K562 (cell line): ENCODE data around the gene UGT1A9. TPM values are rescaled to one million over a fixed set of nuclear protein-coding genes. Genes with fewer than 3 reads are reported as not detected.

Experiments used
- ATAC-seq: fragments of 200-7000 bp; cut with Tn5 transposase; 3 replicates; pipeline ENCODE4 v1.9.1; 2020; ENCODE audit warnings: moderate library complexity
- BruUV-seq: library from RNA; stranded (reverse); fragments of 400-500 nt; replicated peaks from 2 replicates; lab custom pipeline; 2021; lab: Mats Ljungman, UMichigan
- CTCF ChIA-PET: fragments of 300-600 bp; formaldehyde crosslinking; extraction: SDS; loops from one replicate; lab custom pipeline; 2021; ENCODE audit warnings: low intra/inter-chr PET ratio; lab: Yijun Ruan, JAX
- POLR2A ChIA-PET: fragments of 300-600, 350-650 bp; sonication (Branson Sonifier 250); formaldehyde crosslinking; extraction: SDS; loops from one replicate; lab custom pipeline; 2021; ENCODE audit warnings: antibody characterized with exemption, inconsistent platforms; lab: Yijun Ruan, JAX
- DNase-seq, 4 experiments: peaks; one replicate each; pipeline versions ENCODE4 v3.0.0 to v3.0.0-alpha.2; 2011 to 2018; ENCODE audit warnings: low spot score in 3 of 4, mixed read lengths in 3 of 4; ENCODE audit errors: extremely low read depth in 1 of 4
- FAIRE-seq: peaks from 2 replicates; lab custom pipeline; 2011; peaks lifted over from hg19 to GRCh38; lab: Jason Lieb, UNC
- H2AFZ ChIP-seq: 2 replicates; pipeline ENCODE4 v1.6.0; 2011; ENCODE audit warnings: low read depth, low read length, control low read depth, inconsistent platforms
- H3K27ac ChIP-seq: fragments of 200-600 bp; 3 replicates; pipeline ENCODE4 v1.8.0; 2011; ENCODE audit warnings: low read depth, mild to moderate bottlenecking, control low read depth, inconsistent platforms, low read length, moderate library complexity, mixed read lengths; ENCODE audit errors: extremely low read depth
- H3K27me3 ChIP-seq, 2 experiments: fragments of 300-600 bp in 1 of 2; 2 replicates in 1 of 2; 3 replicates in 1 of 2; pipeline versions ENCODE4 v1.6.0 to v1.8.0; 2011; ENCODE audit warnings: inconsistent platforms in 2 of 2, low read length in 2 of 2, mild to moderate bottlenecking in 1 of 2, mixed read lengths in 1 of 2, moderate library complexity in 1 of 2; ENCODE audit not compliant: control insufficient read depth in 2 of 2, insufficient read depth in 2 of 2
- H3K36me3 ChIP-seq: fragments of 300-600 bp; 3 replicates; pipeline ENCODE4 v1.8.0; 2011; ENCODE audit warnings: mild to moderate bottlenecking, low read length, inconsistent platforms; ENCODE audit not compliant: control insufficient read depth, insufficient read depth
- H3K4me1 ChIP-seq, 2 experiments: fragments of 200-600 bp in 1 of 2; replicated peaks in 1 of 2; 2 replicates in 1 of 2; 3 replicates in 1 of 2; pipeline versions ENCODE4 v1.5.1 to v1.8.0; 2011; ENCODE audit warnings: inconsistent platforms in 2 of 2, low read length in 2 of 2, mild to moderate bottlenecking in 1 of 2, mixed read lengths in 1 of 2, moderate library complexity in 1 of 2; ENCODE audit not compliant: control insufficient read depth in 2 of 2, insufficient read depth in 2 of 2
- H3K4me2 ChIP-seq: 2 replicates; pipeline ENCODE4 v1.6.1; 2011; ENCODE audit warnings: low read length, control low read depth, inconsistent platforms, mixed read lengths; ENCODE audit not compliant: insufficient read depth
- H3K4me3 ChIP-seq: fragments of 200-600 bp; sonication (generic), shearing (Covaris generic); 2 replicates; pipeline ENCODE4 v1.5.1; 2016; ENCODE audit warnings: control low read depth, inconsistent platforms
- H3K79me2 ChIP-seq: fragments of 200-600 bp; 3 replicates; pipeline ENCODE4 v1.8.0; 2011; ENCODE audit warnings: low read length, inconsistent platforms; ENCODE audit not compliant: control insufficient read depth, insufficient read depth
- H3K9ac ChIP-seq, 2 experiments: 2 replicates each; pipeline versions ENCODE4 v1.6.0 to v1.6.1; 2011; ENCODE audit warnings: low read depth in 2 of 2, low read length in 2 of 2, control low read depth in 1 of 2, inconsistent platforms in 1 of 2, mild to moderate bottlenecking in 1 of 2, mixed read lengths in 1 of 2; ENCODE audit not compliant: insufficient read depth in 1 of 2
- H3K9me1 ChIP-seq: one replicate; pipeline ENCODE4 v1.6.0; 2011; ENCODE audit warnings: inconsistent platforms, mild to moderate bottlenecking, low read length, moderate library complexity; ENCODE audit not compliant: control insufficient read depth, insufficient read depth
- H3K9me3 ChIP-seq: replicated peaks from 2 replicates; pipeline ENCODE4 v1.5.1; 2011; ENCODE audit warnings: low read depth, low read length, inconsistent platforms; ENCODE audit not compliant: control insufficient read depth, insufficient read depth
- H4K20me1 ChIP-seq: replicated peaks from 2 replicates; pipeline ENCODE4 v1.6.1; 2011; ENCODE audit warnings: low read length, inconsistent platforms, mixed read lengths; ENCODE audit not compliant: control insufficient read depth, insufficient read depth
- ARNT ChIP-seq, 2 experiments: fragments of 450-650 bp; IDR thresholded peaks; 2 replicates each; pipeline ENCODE4 v1.6.1; 2016; ENCODE audit warnings: mild to moderate bottlenecking in 1 of 2
- BRD4 ChIP-seq: fragments of 200-600 bp; sonication (generic); IDR thresholded peaks from 2 replicates; pipeline ENCODE4 v1.6.1; 2017; ENCODE audit warnings: inconsistent platforms
- CBFB ChIP-seq: sonication (generic); formaldehyde crosslinking; IDR thresholded peaks from 2 replicates; pipeline ENCODE4 v1.4.0; 2020; ENCODE audit warnings: mild to moderate bottlenecking, missing genetic modification reagents
- ELF1 ChIP-seq: fragments of 200-800 bp; sonication (Bioruptor generic); IDR thresholded peaks from 2 replicates; pipeline ENCODE4 v1.6.1; 2016; ENCODE audit warnings: missing genetic modification characterization, missing compliant biosample characterization
- FOXJ2 ChIP-seq: fragments of 200-800 bp; sonication (Bioruptor generic); IDR thresholded peaks from 2 replicates; pipeline ENCODE4 v1.6.1; 2016; ENCODE audit warnings: missing genetic modification characterization, missing compliant biosample characterization
- GABPA ChIP-seq: fragments of 200-800 bp; sonication (Bioruptor generic); conservative IDR thresholded peaks from 2 replicates; pipeline ENCODE4 v1.6.1; 2016; ENCODE audit warnings: low read depth, missing genetic modification characterization, missing compliant biosample characterization
- MAZ ChIP-seq, 2 experiments: fragments of 450-650 bp in 1 of 2; sonication (generic) in 1 of 2; formaldehyde crosslinking; IDR thresholded peaks in 1 of 2; conservative IDR thresholded peaks in 1 of 2; 2 replicates each; pipeline versions ENCODE4 v1.4.0 to v1.5.0; 2020; ENCODE audit warnings: mild to moderate bottlenecking in 1 of 2, missing genetic modification reagents in 1 of 2
- MECOM ChIP-seq: fragments of 250-450 bp; sonication (Bioruptor Pico); IDR thresholded peaks from 2 replicates; pipeline ENCODE4 v1.8.0; 2022; ENCODE audit warnings: inconsistent platforms
- NBN ChIP-seq: fragments of 450-650 bp; IDR thresholded peaks from 2 replicates; pipeline ENCODE4 v1.6.1; 2016; ENCODE audit warnings: low read depth, mild to moderate bottlenecking
- PHB2 ChIP-seq: fragments of 450-650 bp; IDR thresholded peaks from 2 replicates; pipeline ENCODE4 v1.6.1; 2017; ENCODE audit warnings: low read depth
- POLR2A ChIP-seq: fragments of 450-650 bp; conservative IDR thresholded peaks from 2 replicates; pipeline ENCODE4 v1.6.1; 2016
- PYGO2 ChIP-seq: fragments of 450-650 bp; IDR thresholded peaks from 2 replicates; pipeline ENCODE4 v1.6.1; 2016; ENCODE audit warnings: mild to moderate bottlenecking, missing genetic modification characterization, moderate library complexity, missing compliant biosample characterization
- SMAD4 ChIP-seq: fragments of 250-450 bp; sonication (Bioruptor Pico); conservative IDR thresholded peaks from 2 replicates; pipeline ENCODE4 v1.8.0; 2021; ENCODE audit warnings: inconsistent platforms, mild to moderate bottlenecking, moderate library complexity
- SRF ChIP-seq, 2 experiments: fragments of 250-450, 450-650 bp in 1 of 2; sonication (Bioruptor Pico) in 1 of 2; sonication (generic) in 1 of 2; formaldehyde crosslinking; IDR thresholded peaks; 2 replicates each; pipeline versions ENCODE4 v1.5.0 to v1.5.1; 2020 to 2022; ENCODE audit warnings: mild to moderate bottlenecking in 1 of 2, missing genetic modification reagents in 1 of 2
- ZBTB11 ChIP-seq, 3 experiments: fragments of 200-800 bp in 1 of 3; fragments of 250-450 bp in 1 of 3; fragments of 450-650 bp in 1 of 3; sonication (Bioruptor Pico) in 1 of 3; sonication (Bioruptor generic) in 1 of 3; formaldehyde crosslinking in 1 of 3; IDR thresholded peaks; 2 replicates each; pipeline versions ENCODE4 v1.6.1 to v1.8.0; 2016 to 2022; ENCODE audit warnings: mild to moderate bottlenecking in 2 of 3, missing genetic modification characterization in 2 of 3, missing compliant biosample characterization in 1 of 3, moderate library complexity in 1 of 3
- WGBS: fragments of 100-300 bp; shearing (Covaris generic); methylation state at CpG from one replicate; pipeline ENCODE4 v1.1.6; 2016; ENCODE audit warnings: low coverage, mixed read lengths; ENCODE audit not compliant: insufficient coverage; ENCODE audit errors: missing lambda C conversion rate; 5-methylcytosine and 5-hydroxymethylcytosine counted together
- in situ Hi-C: fragments of 300-500 bp; cut with MboI; formaldehyde crosslinking; loops from 4 replicates; pipeline ENCODE4 v1.15.0; 2018; ENCODE audit warnings: inconsistent platforms, mixed read lengths
- intact Hi-C: fragments of 100-400 bp; cut with micrococcal nuclease; formaldehyde crosslinking; loops from 2 replicates; pipeline ENCODE4 v1.14.2; 2022
- polyA plus RNA-seq, 8 experiments: library from polyadenylated mRNA; depleted of rRNA in 4 of 8; stranded (reverse) in 5 of 8; unstranded in 3 of 8; fragments of >200 nt; fragmentation: Nextera tagmentation in 2 of 8; fragmentation: Illumina TruSeq in 1 of 8; extraction: Ambion mirVana in 2 of 8; extraction: Trizol in 1 of 8; gene quantifications; 2 replicates each; pipeline versions ENCODE4 v1.2.1 to v1.2.3, GENCODE V29; 2011 to 2014; ENCODE audit warnings: inconsistent platforms in 1 of 8, missing spikeins in 1 of 8
- total RNA-seq, 7 experiments: library from RNA; depleted of rRNA in 6 of 7; stranded (reverse); fragments of >200 nt in 6 of 7; fragmentation: Illumina TruSeq in 2 of 7; extraction: Trizol in 2 of 7; gene quantifications; 2 replicates each; pipeline versions ENCODE4 v1.2.1 to v1.2.3, GENCODE V29; 2011 to 2021; ENCODE audit warnings: low replicate concordance in 1 of 7
- TF ChIP-seq, protein P1 (sequence below): sonication (generic); formaldehyde crosslinking; IDR thresholded peaks from 2 replicates; pipeline ENCODE4 v1.8.1; 2023; ENCODE audit warnings: mild to moderate bottlenecking, missing genetic modification reagents, moderate library complexity

UGT1A9 gene
- total and polyA plus RNA-seq, 9 of the 15 experiments (the other 6 are each of a cell fraction or from before 2014, with no cell fraction given) = 0.09 TPM; not detected in 8

DNA sequence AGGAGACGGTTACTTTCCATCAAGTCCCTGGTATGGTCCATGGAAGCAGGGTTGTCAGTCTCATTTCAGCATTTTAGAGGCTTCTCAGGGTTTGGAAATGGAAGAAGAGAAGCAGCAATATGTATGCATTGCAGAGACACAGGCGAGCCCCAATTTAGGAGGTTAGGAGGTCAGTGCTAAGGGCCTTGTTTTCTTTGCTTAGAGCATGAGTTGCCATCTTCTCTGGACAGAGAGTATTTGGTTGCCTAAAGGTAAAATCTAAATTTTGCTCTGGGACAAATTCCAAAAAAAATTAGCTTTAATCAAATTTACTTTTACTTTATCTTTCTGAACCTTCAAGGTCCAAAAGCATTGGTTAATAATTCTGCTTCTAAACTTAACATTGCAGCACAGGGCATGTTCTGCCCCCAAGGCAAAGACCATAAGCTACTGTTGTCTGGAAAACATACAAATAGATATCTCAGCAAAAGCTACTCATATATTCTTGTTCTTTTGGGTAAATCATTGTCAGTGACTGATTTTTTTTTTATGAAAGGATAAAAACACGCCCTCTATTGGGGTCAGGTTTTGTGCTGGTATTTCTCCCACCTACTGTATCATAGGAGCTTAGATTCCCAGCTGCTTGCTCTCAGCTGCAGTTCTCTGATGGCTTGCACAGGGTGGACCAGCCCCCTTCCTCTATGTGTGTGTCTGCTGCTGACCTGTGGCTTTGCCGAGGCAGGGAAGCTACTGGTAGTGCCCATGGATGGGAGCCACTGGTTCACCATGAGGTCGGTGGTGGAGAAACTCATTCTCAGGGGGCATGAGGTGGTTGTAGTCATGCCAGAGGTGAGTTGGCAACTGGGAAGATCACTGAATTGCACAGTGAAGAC, at the start of gene UGT1A9 (continued):
- TF ChIP-seq ZBTB11 (CRISPR knock-in tag; IDR thresholded peaks at IDR 0.05) (no peak), CBFB (no peak), SRF (CRISPR knock-in tag; IDR thresholded peaks at IDR 0.05) (no peak)
- TF ChIP-seq, all 486 proteins: peak for 0

DNA sequence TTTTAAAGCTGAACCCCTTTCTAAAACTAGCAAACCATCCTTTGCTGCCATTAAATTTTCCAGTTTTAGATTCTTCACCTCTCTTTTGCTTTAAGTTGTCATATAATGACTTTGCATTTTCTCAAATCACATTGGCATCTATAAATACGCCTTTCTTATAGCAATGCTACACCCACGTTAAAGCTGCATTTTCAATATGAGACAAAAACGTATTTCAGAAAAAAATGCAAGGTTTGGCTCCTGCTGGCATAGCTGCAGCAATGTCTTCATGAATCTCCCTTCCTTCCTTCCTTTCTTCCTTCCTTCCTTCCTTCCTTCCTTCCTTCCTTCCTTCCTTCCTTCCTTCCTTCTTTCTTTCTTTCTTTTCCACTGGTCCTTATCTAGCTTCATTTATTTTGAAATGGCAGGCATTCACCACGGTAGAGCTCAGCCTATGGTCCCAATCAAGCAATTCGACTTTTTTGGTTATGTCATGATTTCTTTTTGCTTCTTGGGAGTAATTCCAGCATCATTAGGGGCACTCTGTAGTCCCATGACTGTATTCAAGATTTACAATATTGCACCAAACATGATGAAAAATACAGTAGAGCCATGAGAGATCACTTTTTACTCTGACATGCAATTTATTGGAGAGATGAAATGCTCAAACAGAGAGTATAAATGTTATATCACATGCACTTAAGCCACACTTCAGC, 44.2 kb upstream of the UGT1A9 start:
- ChIA-PET CTCF (no interaction called here), POLR2A (no interaction called here)
- H3K9me1 ChIP-seq = no peaks in the 10 kb centered on the region
- H2AFZ ChIP-seq = no peak overlapping the region
- no TSS peak for BruUV-seq
- H4K20me1 ChIP-seq = no peaks in the 10 kb centered on the region
- H3K9me3 ChIP-seq = no peaks in the 10 kb centered on the region
- no peak for ATAC-seq
- H3K36me3 ChIP-seq = no peaks in the 10 kb centered on the region
- H3K9ac ChIP-seq = no peak overlapping the region
- no peaks in the 10 kb centered on the region for H3K79me2 ChIP-seq
- H3K4me1 ChIP-seq = no peaks in the 10 kb centered on the region
- WGBS = 0% methylated on average over 4 of the region's 5 CpGs
- H3K27ac ChIP-seq = no peak overlapping the region
- FAIRE-seq = no peak
- intact Hi-C loops (no loop called here), in situ Hi-C loops (no loop called here)
- H3K27me3 ChIP-seq = no peaks in the 10 kb centered on the region
- H3K4me2 ChIP-seq = no peak overlapping the region
- DNase-seq = no peak
- H3K4me3 ChIP-seq = no peak overlapping the region
- TF ChIP-seq PHB2 = no peak
- no peak for TF ChIP-seq MECOM (CRISPR knock-in tag)
- no peak for TF ChIP-seq FOXJ2 (tag)
- no peak for TF ChIP-seq ARNT (IDR thresholded peaks at IDR 0.05)
- no peak for TF ChIP-seq GABPA (tag)
- no peak for TF ChIP-seq NBN
- TF ChIP-seq, protein P1, sequence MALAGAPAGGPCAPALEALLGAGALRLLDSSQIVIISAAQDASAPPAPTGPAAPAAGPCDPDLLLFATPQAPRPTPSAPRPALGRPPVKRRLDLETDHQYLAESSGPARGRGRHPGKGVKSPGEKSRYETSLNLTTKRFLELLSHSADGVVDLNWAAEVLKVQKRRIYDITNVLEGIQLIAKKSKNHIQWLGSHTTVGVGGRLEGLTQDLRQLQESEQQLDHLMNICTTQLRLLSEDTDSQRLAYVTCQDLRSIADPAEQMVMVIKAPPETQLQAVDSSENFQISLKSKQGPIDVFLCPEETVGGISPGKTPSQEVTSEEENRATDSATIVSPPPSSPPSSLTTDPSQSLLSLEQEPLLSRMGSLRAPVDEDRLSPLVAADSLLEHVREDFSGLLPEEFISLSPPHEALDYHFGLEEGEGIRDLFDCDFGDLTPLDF (CRISPR knock-in tag) = no peak
- TF ChIP-seq MAZ (CRISPR knock-in tag; conservative IDR thresholded peaks at IDR 0.05 in 1 of 2, IDR thresholded peaks at IDR 0.05 in 1 of 2) = no peak
- TF ChIP-seq POLR2A = no peak
- no peak for TF ChIP-seq SMAD4 (CRISPR knock-in tag)
- TF ChIP-seq ELF1 (tag) = no peak
- no peak for TF ChIP-seq BRD4
- no peak for TF ChIP-seq PYGO2 (tag)
